Caco-2 (cell line): Measurements from ENCODE around the gene VAPB. TPM values are rescaled to one million over a fixed set of nuclear protein-coding genes. Genes with fewer than 3 reads are reported as not detected.

ENCODE experiments used
- BruUV-seq: library from RNA; stranded (reverse); fragments of 400-500 nt; replicated peaks from 2 replicates; lab custom pipeline; 2021; lab: Mats Ljungman, UMichigan
- CTCF ChIA-PET: fragments of 300-600 bp; sonication (Branson Sonifier 250); formaldehyde crosslinking; loops from one replicate; lab custom pipeline; 2022; ENCODE audit warnings: antibody characterized with exemption; lab: Charles Lee
- POLR2A ChIA-PET: fragments of 300-600 bp; sonication (Branson Sonifier 250); formaldehyde crosslinking; loops from one replicate; lab custom pipeline; 2022; ENCODE audit warnings: antibody characterized with exemption; lab: Charles Lee
- DNase-seq, 2 experiments: peaks; one replicate each; pipeline versions ENCODE4 v3.0.0 to v3.0.0-alpha.2; 2020 to 2022
- H3K27me3 ChIP-seq: replicated peaks from 2 replicates; pipeline ENCODE4 v1.6.0; 2011; ENCODE audit warnings: low read length; ENCODE audit not compliant: control insufficient read depth, insufficient read depth
- H3K36me3 ChIP-seq: 2 replicates; pipeline ENCODE4 v1.5.1; 2011; ENCODE audit warnings: low read length; ENCODE audit not compliant: control insufficient read depth, insufficient read depth
- H3K4me1 ChIP-seq: fragments of 250-450 bp; sonication (Bioruptor Pico); 2 replicates; pipeline ENCODE4 v1.5.1; 2020; ENCODE audit warnings: mild to moderate bottlenecking
- H3K4me3 ChIP-seq: 2 replicates; pipeline ENCODE4 v1.5.1; 2011; ENCODE audit warnings: low read depth, mild to moderate bottlenecking, control low read depth, low read length
- H3K9me3 ChIP-seq: fragments of 250-450 bp; sonication (Bioruptor Pico); 2 replicates; pipeline ENCODE4 v1.5.1; 2020; ENCODE audit warnings: mild to moderate bottlenecking, moderate library complexity
- H3K27ac Mint-ChIP-seq: one replicate; pipeline ENCODE4 v1.8.0; 2022; ENCODE audit warnings: mixed read lengths; ENCODE audit not compliant: unreplicated experiment
- H3K27me3 Mint-ChIP-seq: one replicate; pipeline ENCODE4 v1.8.0; 2022; ENCODE audit warnings: mixed read lengths; ENCODE audit not compliant: insufficient read depth, unreplicated experiment
- H3K36me3 Mint-ChIP-seq: one replicate; pipeline ENCODE4 v1.8.0; 2022; ENCODE audit warnings: mild to moderate bottlenecking, mixed read lengths; ENCODE audit not compliant: insufficient read depth, unreplicated experiment
- H3K4me1 Mint-ChIP-seq: one replicate; pipeline ENCODE4 v1.8.0; 2022; ENCODE audit warnings: low read depth, mixed read lengths; ENCODE audit not compliant: unreplicated experiment
- H3K4me3 Mint-ChIP-seq: one replicate; pipeline ENCODE4 v1.8.0; 2022; ENCODE audit warnings: mild to moderate bottlenecking, moderate library complexity, mixed read lengths; ENCODE audit not compliant: unreplicated experiment
- H3K9me3 Mint-ChIP-seq: one replicate; pipeline ENCODE4 v1.8.0; 2022; ENCODE audit warnings: mixed read lengths; ENCODE audit not compliant: unreplicated experiment
- intact Hi-C: fragments of 100-400 bp; cut with micrococcal nuclease; formaldehyde crosslinking; loops from one replicate; pipeline ENCODE4 v1.10.0; 2022; ENCODE audit not compliant: unreplicated experiment
- total RNA-seq: library from RNA; stranded (reverse); gene quantifications from 2 replicates; pipeline ENCODE4 v1.2.3, GENCODE V29; 2022
- TF ChIP-seq, protein P1 (sequence below), 2 experiments: fragments of 200-600 bp in 1 of 2; IDR thresholded peaks; 1 replicate in 1 of 2; 2 replicates in 1 of 2; pipeline versions ENCODE4 v1.5.1 to v1.8.0; 2011 to 2022; ENCODE audit warnings: antibody characterized with exemption in 1 of 2, control low read depth in 1 of 2, inconsistent platforms in 1 of 2, low read depth in 1 of 2, low read length in 1 of 2, mild to moderate bottlenecking in 1 of 2, moderate library complexity in 1 of 2; ENCODE audit not compliant: insufficient read depth in 1 of 2, severe bottlenecking in 1 of 2, unreplicated experiment in 1 of 2

Gene VAPB
- total RNA-seq, 1 experiment from 2014 or later, result 186 TPM

DNA sequence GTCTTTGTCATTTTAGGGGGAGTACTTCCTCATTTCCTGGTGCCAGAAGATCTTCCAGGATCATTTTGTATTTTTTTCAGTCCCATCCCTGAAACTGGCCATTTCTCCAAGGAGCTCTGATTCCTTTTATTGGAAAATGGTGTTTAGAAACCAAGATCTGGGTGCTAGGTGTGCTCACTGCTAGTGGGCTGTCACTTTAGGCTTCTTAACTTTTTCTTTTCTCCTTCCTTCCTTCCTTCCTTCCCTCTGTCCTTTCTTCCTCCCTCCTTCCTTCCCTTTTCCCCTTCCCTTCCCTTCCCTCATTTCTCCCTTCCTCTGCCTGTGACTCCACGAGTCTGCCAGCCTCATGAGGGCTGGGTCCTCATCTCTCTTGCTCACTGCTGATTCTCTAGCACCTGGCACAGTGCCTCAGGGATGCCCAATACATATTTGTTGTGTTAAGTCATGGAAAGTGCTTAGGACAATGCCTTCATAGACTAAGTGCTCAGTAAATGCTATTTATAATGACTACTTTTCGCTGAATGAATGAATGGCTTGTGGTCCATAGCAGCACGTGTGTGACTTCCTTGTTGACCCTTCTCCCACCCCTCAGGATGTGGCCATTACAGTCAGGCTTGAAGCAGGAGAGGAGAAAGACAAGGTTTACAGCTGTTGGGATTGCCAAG, 89.2 kb downstream of the VAPB start:
- H3K27me3 Mint-ChIP-seq, result peaks cover 3% of the 10 kb centered on the region
- BruUV-seq, result no TSS peak
- POLR2A ChIA-PET, result no interaction called here

DNA sequence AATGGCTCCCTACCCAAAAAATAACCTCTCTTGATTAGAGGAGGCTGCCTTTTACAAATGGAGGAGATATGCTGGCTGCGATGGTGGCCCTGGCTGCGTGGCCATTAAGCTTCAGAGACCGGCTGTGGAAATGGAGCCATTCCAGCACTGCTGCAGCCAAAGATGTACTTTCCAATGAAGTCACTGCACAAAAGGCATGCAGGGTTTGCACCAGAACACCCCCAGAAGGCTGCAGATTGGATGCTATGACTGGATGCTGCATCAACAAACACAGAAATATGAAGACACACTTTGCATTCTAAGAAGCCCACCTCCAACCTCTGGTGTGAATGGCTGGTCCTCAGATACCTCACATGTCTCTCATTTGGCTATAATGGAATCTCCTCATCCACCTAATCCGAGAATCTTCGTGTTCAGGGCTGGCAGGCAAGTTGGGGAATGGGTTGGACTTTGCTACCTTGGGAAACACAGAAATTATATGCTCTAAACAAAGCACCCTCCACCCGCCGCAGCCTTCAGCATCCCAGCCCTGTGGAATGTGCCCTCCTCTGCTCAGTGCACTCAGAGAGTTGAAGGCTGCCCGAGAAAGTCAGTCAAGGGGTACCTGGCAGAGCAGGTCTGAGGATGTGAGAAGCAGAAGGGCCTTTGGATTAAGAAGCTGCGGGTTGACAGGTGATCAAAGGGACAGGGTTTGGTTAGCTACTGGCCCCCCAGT, 90.9 kb downstream of the VAPB start:
- no peaks in the 10 kb centered on the region for H3K4me1 Mint-ChIP-seq
- Histone ChIP-seq H3K4me1 (no peaks in the 10 kb centered on the region), H3K36me3 (no peaks in the 10 kb centered on the region), H3K9me3 (peaks cover 12% of the 10 kb centered on the region), H3K27me3 (no peaks in the 10 kb centered on the region), H3K4me3 (no peak overlapping the region)
- H3K9me3 Mint-ChIP-seq, result peaks cover 30% of the 10 kb centered on the region
- intact Hi-C loops, result loop anchor here (5.0 to 10.0 kb wide), 2 partner anchors 157 to 355 kb away; no protein-coding TSS in a partner anchor
- TF ChIP-seq, protein P1, sequence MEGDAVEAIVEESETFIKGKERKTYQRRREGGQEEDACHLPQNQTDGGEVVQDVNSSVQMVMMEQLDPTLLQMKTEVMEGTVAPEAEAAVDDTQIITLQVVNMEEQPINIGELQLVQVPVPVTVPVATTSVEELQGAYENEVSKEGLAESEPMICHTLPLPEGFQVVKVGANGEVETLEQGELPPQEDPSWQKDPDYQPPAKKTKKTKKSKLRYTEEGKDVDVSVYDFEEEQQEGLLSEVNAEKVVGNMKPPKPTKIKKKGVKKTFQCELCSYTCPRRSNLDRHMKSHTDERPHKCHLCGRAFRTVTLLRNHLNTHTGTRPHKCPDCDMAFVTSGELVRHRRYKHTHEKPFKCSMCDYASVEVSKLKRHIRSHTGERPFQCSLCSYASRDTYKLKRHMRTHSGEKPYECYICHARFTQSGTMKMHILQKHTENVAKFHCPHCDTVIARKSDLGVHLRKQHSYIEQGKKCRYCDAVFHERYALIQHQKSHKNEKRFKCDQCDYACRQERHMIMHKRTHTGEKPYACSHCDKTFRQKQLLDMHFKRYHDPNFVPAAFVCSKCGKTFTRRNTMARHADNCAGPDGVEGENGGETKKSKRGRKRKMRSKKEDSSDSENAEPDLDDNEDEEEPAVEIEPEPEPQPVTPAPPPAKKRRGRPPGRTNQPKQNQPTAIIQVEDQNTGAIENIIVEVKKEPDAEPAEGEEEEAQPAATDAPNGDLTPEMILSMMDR (IDR thresholded peaks at IDR 0.05; ENCODE audit: insufficient read depth in 1 of 2, low read depth in 1 of 2, low read length in 1 of 2, severe bottlenecking in 1 of 2, unreplicated experiment in 1 of 2), result no peak
- H3K4me3 Mint-ChIP-seq, result no peak overlapping the region
- H3K27ac Mint-ChIP-seq, result no peak overlapping the region
- CTCF ChIA-PET, result interaction anchor here (0.6 kb wide), 1 partner anchor 924 kb away, joined by 6 read pairs; no protein-coding TSS in a partner anchor
- POLR2A ChIA-PET, result no interaction called here
- BruUV-seq, result no TSS peak
- DNase-seq, result peak in 1 of 2 experiments; percentile 37
- no peaks in the 10 kb centered on the region for H3K36me3 Mint-ChIP-seq
- peaks cover 3% of the 10 kb centered on the region for H3K27me3 Mint-ChIP-seq

More for the DNA sequence above, 89.2 kb downstream of the VAPB start:
- H3K4me1 ChIP-seq, result no peaks in the 10 kb centered on the region
- no peak overlapping the region for H3K4me3 Mint-ChIP-seq
- peaks cover 28% of the 10 kb centered on the region for H3K9me3 Mint-ChIP-seq
- H3K4me3 ChIP-seq, result no peak overlapping the region
- no peaks in the 10 kb centered on the region for H3K27me3 ChIP-seq
- DNase-seq, result no peak
- intact Hi-C loops, result loop anchor here (10.0 kb wide), 1 partner anchor 357 kb away; no protein-coding TSS in a partner anchor
- no peak overlapping the region for H3K27ac Mint-ChIP-seq
- no peaks in the 10 kb centered on the region for H3K36me3 Mint-ChIP-seq
- H3K4me1 Mint-ChIP-seq, result no peaks in the 10 kb centered on the region
- no peaks in the 10 kb centered on the region for H3K36me3 ChIP-seq
- TF ChIP-seq, protein P1 (IDR thresholded peaks at IDR 0.05; ENCODE audit: insufficient read depth in 1 of 2, low read depth in 1 of 2, low read length in 1 of 2, severe bottlenecking in 1 of 2, unreplicated experiment in 1 of 2), result no peak
- CTCF ChIA-PET, result interaction anchor here (1.4 kb wide), 1 partner anchor 173 kb away, joined by 5 read pairs; the partner anchor contains the start of gene STX16
- H3K9me3 ChIP-seq, result peaks cover 11% of the 10 kb centered on the region; the same call in 1 of the 2 replicates

DNA sequence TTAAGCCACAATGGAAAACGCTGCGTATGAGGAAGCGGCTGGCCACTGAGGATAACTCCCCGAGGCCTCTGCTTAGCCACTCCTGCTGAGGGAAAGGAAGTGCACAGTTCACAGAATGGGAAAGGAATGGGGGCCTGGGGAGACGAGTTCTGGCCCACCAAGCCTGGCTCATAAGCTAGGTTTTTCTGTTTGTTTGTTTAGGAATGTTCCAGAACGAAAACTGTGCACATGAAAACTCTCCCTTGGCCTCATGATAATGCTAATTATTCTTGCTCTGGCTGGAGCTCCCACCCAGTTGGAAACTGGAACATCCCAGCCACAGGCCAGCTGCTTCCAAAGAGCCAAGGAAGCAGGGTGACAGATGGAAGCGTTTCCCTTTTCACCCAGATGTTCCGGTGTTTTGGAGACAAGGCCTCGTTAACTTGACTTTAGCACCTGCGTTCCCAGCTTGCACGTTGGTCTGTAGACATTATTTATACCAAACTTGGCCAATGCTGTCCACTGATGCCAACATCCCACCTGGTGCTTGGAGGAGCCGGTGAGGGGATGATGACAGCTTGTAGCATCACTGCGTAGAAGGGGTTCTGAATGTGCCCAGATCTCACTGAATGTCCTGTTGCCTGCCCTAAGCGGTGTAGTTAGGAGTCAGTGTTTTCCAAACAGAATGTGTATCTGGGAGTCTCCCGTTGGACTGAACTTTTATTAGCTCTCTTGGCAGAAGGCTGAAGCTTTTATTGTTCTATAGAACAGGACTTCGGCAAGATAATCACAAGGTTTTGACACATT, 91.7 kb downstream of the VAPB start:
- H3K36me3 ChIP-seq, result no peaks in the 10 kb centered on the region
- peaks cover 21% of the 10 kb centered on the region for H3K9me3 ChIP-seq
- Mint-ChIP-seq H3K9me3 (peaks cover 39% of the 10 kb centered on the region), H3K4me3 (no peak overlapping the region), H3K36me3 (no peaks in the 10 kb centered on the region), H3K4me1 (no peaks in the 10 kb centered on the region), H3K27ac (no peak overlapping the region), H3K27me3 (peaks cover 3% of the 10 kb centered on the region)
- CTCF ChIA-PET, result interaction anchor here (1.0 to 1.5 kb wide), 4 partner anchors 170 to 1015 kb away, joined by 4 to 10 read pairs (median 6); partner anchors contain the start of gene STX16
- H3K4me1 ChIP-seq, result no peaks in the 10 kb centered on the region
- intact Hi-C loops, result loop anchor here (5.0 kb wide), 1 partner anchor 157 kb away; no protein-coding TSS in a partner anchor
- no peak overlapping the region for H3K4me3 ChIP-seq
- DNase-seq, result peak in 1 of 2 experiments; percentile 24
- no peaks in the 10 kb centered on the region for H3K27me3 ChIP-seq
- POLR2A ChIA-PET, result no interaction called here
- TF ChIP-seq, protein P1 (IDR thresholded peaks at IDR 0.05; ENCODE audit: insufficient read depth in 1 of 2, low read depth in 1 of 2, low read length in 1 of 2, severe bottlenecking in 1 of 2, unreplicated experiment in 1 of 2), result no peak
- no TSS peak for BruUV-seq
